Gastrocnemius medialis (tissue), 4 donors: Measurements from ENCODE around the gene CNTN2.

Experiments
- POLR2A ChIP-seq, 2 donors: fragments of 450-650 bp; IDR thresholded peaks; one replicate each; pipeline ENCODE4 v1.6.1; 2017; ENCODE audit warnings: antibody characterized with exemption in 2 of 2, mild to moderate bottlenecking in 2 of 2, moderate library complexity in 2 of 2
- TF ChIP-seq, protein P1 (sequence below), 5 experiments: fragments of 450-650 bp in 3 of 5; fragments of 200-600 bp in 2 of 5; sonication (generic) in 2 of 5; IDR thresholded peaks in 4 of 5; conservative IDR thresholded peaks in 1 of 5; 1 replicate in 4 of 5; 2 replicates in 1 of 5; pipeline ENCODE4 v1.5.1; 2016 to 2019; ENCODE audit warnings: antibody characterized with exemption in 5 of 5, mild to moderate bottlenecking in 3 of 5, moderate library complexity in 3 of 5

GRCh38 chr1:205046870-205047269 lies 3.9 kb downstream of the CNTN2 start:
- TF ChIP-seq, protein P1, sequence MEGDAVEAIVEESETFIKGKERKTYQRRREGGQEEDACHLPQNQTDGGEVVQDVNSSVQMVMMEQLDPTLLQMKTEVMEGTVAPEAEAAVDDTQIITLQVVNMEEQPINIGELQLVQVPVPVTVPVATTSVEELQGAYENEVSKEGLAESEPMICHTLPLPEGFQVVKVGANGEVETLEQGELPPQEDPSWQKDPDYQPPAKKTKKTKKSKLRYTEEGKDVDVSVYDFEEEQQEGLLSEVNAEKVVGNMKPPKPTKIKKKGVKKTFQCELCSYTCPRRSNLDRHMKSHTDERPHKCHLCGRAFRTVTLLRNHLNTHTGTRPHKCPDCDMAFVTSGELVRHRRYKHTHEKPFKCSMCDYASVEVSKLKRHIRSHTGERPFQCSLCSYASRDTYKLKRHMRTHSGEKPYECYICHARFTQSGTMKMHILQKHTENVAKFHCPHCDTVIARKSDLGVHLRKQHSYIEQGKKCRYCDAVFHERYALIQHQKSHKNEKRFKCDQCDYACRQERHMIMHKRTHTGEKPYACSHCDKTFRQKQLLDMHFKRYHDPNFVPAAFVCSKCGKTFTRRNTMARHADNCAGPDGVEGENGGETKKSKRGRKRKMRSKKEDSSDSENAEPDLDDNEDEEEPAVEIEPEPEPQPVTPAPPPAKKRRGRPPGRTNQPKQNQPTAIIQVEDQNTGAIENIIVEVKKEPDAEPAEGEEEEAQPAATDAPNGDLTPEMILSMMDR (IDR thresholded peaks at IDR 0.05 in 4 of 5, conservative IDR thresholded peaks at IDR 0.05 in 1 of 5) = no peak
- TF ChIP-seq POLR2A (IDR thresholded peaks at IDR 0.05) = no peak
